ENCODE data around the gene EXOC6B. TPM values are rescaled to one million over a fixed set of nuclear protein-coding genes. Genes with fewer than 3 reads are reported as not detected.

Gene EXOC6B
- total RNA-seq, 2 experiments from 2014 or later = 16.9 to 17.5 TPM

DNA sequence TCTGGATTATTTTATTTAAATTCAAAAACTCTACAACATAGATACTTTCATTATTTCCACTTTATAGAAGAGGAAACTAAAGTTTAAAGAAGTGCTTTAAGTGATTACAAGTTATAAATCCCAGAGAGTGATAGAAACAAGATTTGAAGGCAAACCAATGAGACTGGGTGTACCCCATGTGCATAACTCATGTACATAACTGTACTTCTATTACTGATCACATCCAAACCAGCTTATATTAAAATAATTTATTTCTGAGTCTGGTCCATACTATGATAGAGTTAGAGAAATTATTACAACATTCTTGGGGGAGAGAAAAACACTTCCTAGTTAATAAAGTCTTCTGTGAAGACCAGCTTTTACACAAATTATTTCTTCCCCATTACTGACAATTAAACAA, 221.4 kb downstream of the EXOC6B start:
- Histone ChIP-seq H3K9me3 (ENCODE audit: control insufficient read depth in 1 of 2, insufficient read depth in 1 of 2, low read length in 2 of 2) (peaks cover 0 to 5% of the 10 kb centered on the region in 2 experiments), H3K27me3 (ENCODE audit: control insufficient read depth in 1 of 2, insufficient read depth in 2 of 2, low read length in 2 of 2) (no peaks in the 10 kb centered on the region), H3K4me3 (ENCODE audit: low read length) (no peak overlapping the region), H3K4me1 (ENCODE audit: insufficient read depth, low read length) (no peaks in the 10 kb centered on the region), H3K27ac (ENCODE audit: low read depth in 1 of 2, low read length in 2 of 2) (no peak overlapping the region), H3K36me3 (ENCODE audit: insufficient read depth, low read length) (no peaks in the 10 kb centered on the region)
- ATAC-seq (ENCODE audit: poor library complexity) (no peak), DNase-seq (no peak)
- Mint-ChIP-seq H3K9me3 (no peaks in the 10 kb centered on the region), H3K27me3 (no peaks in the 10 kb centered on the region), H3K4me3 (no peak overlapping the region), H3K27ac (no peak overlapping the region), H3K4me1 (ENCODE audit: low read depth) (no peaks in the 10 kb centered on the region), H3K36me3 (ENCODE audit: low read depth) (no peaks in the 10 kb centered on the region)
- intact Hi-C loops (cut with DNase I, micrococcal nuclease) = no loop called here
- POLR2A ChIA-PET = interaction anchor here (0.7 kb wide), 1 partner anchor 7 kb away, joined by 4 read pairs; no protein-coding TSS in a partner anchor
- TF ChIP-seq, protein P1, sequence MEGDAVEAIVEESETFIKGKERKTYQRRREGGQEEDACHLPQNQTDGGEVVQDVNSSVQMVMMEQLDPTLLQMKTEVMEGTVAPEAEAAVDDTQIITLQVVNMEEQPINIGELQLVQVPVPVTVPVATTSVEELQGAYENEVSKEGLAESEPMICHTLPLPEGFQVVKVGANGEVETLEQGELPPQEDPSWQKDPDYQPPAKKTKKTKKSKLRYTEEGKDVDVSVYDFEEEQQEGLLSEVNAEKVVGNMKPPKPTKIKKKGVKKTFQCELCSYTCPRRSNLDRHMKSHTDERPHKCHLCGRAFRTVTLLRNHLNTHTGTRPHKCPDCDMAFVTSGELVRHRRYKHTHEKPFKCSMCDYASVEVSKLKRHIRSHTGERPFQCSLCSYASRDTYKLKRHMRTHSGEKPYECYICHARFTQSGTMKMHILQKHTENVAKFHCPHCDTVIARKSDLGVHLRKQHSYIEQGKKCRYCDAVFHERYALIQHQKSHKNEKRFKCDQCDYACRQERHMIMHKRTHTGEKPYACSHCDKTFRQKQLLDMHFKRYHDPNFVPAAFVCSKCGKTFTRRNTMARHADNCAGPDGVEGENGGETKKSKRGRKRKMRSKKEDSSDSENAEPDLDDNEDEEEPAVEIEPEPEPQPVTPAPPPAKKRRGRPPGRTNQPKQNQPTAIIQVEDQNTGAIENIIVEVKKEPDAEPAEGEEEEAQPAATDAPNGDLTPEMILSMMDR (IDR thresholded peaks at IDR 0.05) = no peak
- CTCF ChIA-PET = no interaction called here

DNA sequence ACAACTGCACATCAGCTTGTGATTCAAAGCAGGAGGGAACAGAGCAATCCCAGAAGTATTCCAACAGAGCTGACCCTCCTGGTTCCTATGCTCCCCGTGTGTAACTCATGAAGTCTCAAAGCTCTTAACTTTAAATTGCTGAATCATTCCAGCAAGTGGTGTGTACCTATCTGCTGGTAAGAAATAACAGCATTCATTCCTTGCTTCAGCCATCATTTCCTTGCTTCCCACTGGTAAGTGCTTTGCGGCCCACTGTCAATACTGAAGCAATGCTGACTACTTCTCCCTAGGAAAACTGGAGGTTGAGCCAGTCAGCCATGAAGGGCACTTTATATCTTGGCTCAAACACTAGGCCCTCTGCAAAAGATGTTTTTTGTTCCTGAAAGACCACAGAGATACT, 222.4 kb downstream of the EXOC6B start:
- Mint-ChIP-seq H3K4me1 (ENCODE audit: low read depth) (no peaks in the 10 kb centered on the region), H3K27me3 (no peaks in the 10 kb centered on the region), H3K9me3 (no peaks in the 10 kb centered on the region), H3K4me3 (no peak overlapping the region), H3K27ac (no peak overlapping the region), H3K36me3 (ENCODE audit: low read depth) (no peaks in the 10 kb centered on the region)
- no peaks in the 10 kb centered on the region for H3K4me1 ChIP-seq (ENCODE audit: insufficient read depth, low read length)
- intact Hi-C loops (cut with DNase I, micrococcal nuclease) = no loop called here
- no peak overlapping the region for H3K27ac ChIP-seq (ENCODE audit: low read depth in 1 of 2, low read length in 2 of 2)
- no peak for ATAC-seq (ENCODE audit: poor library complexity)
- TF ChIP-seq, protein P1 (IDR thresholded peaks at IDR 0.05) = no peak
- ChIA-PET CTCF (no interaction called here), POLR2A (no interaction called here)
- H3K36me3 ChIP-seq (ENCODE audit: insufficient read depth, low read length) = no peaks in the 10 kb centered on the region
- no peak for DNase-seq
- H3K27me3 ChIP-seq (ENCODE audit: control insufficient read depth in 1 of 2, insufficient read depth in 2 of 2, low read length in 2 of 2) = no peaks in the 10 kb centered on the region
- H3K9me3 ChIP-seq (ENCODE audit: control insufficient read depth in 1 of 2, insufficient read depth in 1 of 2, low read length in 2 of 2) = peaks cover 0 to 5% of the 10 kb centered on the region in 2 experiments
- no peak overlapping the region for H3K4me3 ChIP-seq (ENCODE audit: low read length)

DNA sequence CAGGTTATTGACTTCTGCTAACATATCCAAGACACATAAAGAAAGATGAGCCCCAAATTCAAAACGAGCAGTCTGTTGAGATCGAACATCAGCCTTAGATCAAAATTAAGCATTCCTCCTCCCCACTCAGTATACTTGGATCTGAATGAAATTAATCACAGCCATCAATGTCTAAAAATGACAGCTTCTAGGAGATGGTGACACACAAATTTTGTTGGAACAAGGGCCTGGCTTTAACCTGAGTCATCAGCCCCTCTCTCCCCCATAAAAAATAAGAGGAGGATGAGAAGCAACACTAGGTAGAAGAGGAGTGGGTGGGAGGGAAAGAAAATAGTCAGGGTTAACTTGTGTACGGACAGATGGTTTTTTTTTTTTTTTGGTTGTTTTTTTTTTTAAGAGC, 223.1 kb downstream of the EXOC6B start:
- H3K27ac Mint-ChIP-seq = no peak overlapping the region
- H3K27ac ChIP-seq (ENCODE audit: low read depth in 1 of 2, low read length in 2 of 2) = no peak overlapping the region
- H3K36me3 ChIP-seq (ENCODE audit: insufficient read depth, low read length) = no peaks in the 10 kb centered on the region
- H3K27me3 ChIP-seq (ENCODE audit: control insufficient read depth in 1 of 2, insufficient read depth in 2 of 2, low read length in 2 of 2) = no peaks in the 10 kb centered on the region
- ChIA-PET CTCF (no interaction called here), POLR2A (no interaction called here)
- H3K4me1 ChIP-seq (ENCODE audit: insufficient read depth, low read length) = no peaks in the 10 kb centered on the region
- TF ChIP-seq, protein P1 (IDR thresholded peaks at IDR 0.05) = no peak
- intact Hi-C loops (cut with DNase I, micrococcal nuclease) = no loop called here
- no peaks in the 10 kb centered on the region for H3K9me3 Mint-ChIP-seq
- H3K4me1 Mint-ChIP-seq (ENCODE audit: low read depth) = no peaks in the 10 kb centered on the region
- DNase-seq (no peak), ATAC-seq (ENCODE audit: poor library complexity) (no peak)
- no peaks in the 10 kb centered on the region for H3K36me3 Mint-ChIP-seq (ENCODE audit: low read depth)
- no peak overlapping the region for H3K4me3 Mint-ChIP-seq
- no peak overlapping the region for H3K4me3 ChIP-seq (ENCODE audit: low read length)
- H3K9me3 ChIP-seq (ENCODE audit: control insufficient read depth in 1 of 2, insufficient read depth in 1 of 2, low read length in 2 of 2) = peaks cover 0 to 5% of the 10 kb centered on the region in 2 experiments
- no peaks in the 10 kb centered on the region for H3K27me3 Mint-ChIP-seq
